GM13977 (cell line): ENCODE results near the gene PPP1R9A.

Experiments
- DNase-seq: peaks from one replicate; pipeline ENCODE4 v3.0.0; 2012; ENCODE audit warnings: low spot score
- CTCF ChIP-seq: IDR thresholded peaks from 2 replicates; pipeline ENCODE4 v1.5.1; 2012; ENCODE audit warnings: mild to moderate bottlenecking, control low read depth; ENCODE audit not compliant: insufficient read depth; ENCODE audit errors: extremely low read depth, missing control alignments
- in situ Hi-C: fragments of 300-500 bp; cut with MboI; formaldehyde crosslinking; loops from one replicate; pipeline ENCODE4 v1.12.0; 2022; ENCODE audit warnings: low sequenced_read_pairs, low pct_unique_long_range_greater_than_20kb, mixed read lengths, inconsistent platforms; ENCODE audit not compliant: unreplicated experiment

The PPP1R9A gene

GRCh38 chr7:95095966-95096540 lies 188.7 kb downstream of the PPP1R9A start:
- TF ChIP-seq CTCF, result no peak
- in situ Hi-C loops, result no loop called here
- no peak for DNase-seq

- in situ Hi-C loops, result no loop called here
- no peak for TF ChIP-seq CTCF
- DNase-seq, result no peak
These were observed 189.9 kb downstream of the PPP1R9A start for GRCh38 chr7:95097291-95097690.

GRCh38 chr7:95097851-95098250 lies 190.5 kb downstream of the PPP1R9A start:
- in situ Hi-C loops, result no loop called here
- DNase-seq, result no peak
- no peak for TF ChIP-seq CTCF

- no peak for DNase-seq
- in situ Hi-C loops, result no loop called here
- TF ChIP-seq CTCF, result no peak
These were observed 191.7 kb downstream of the PPP1R9A start for GRCh38 chr7:95099106-95099505.

GRCh38 chr7:95101422-95101821 lies 194.0 kb downstream of the PPP1R9A start:
- in situ Hi-C loops, result no loop called here
- no peak for DNase-seq
- TF ChIP-seq CTCF, result no peak

- DNase-seq, result no peak
- TF ChIP-seq CTCF, result no peak
- in situ Hi-C loops, result no loop called here
These were observed 195.3 kb downstream of the PPP1R9A start for GRCh38 chr7:95102662-95103061.

GRCh38 chr7:95104739-95105138 lies 197.3 kb downstream of the PPP1R9A start:
- no peak for DNase-seq
- no peak for TF ChIP-seq CTCF
- in situ Hi-C loops, result no loop called here
